ENCODE results near the gene RUNX1.

The RUNX1 gene

DNA sequence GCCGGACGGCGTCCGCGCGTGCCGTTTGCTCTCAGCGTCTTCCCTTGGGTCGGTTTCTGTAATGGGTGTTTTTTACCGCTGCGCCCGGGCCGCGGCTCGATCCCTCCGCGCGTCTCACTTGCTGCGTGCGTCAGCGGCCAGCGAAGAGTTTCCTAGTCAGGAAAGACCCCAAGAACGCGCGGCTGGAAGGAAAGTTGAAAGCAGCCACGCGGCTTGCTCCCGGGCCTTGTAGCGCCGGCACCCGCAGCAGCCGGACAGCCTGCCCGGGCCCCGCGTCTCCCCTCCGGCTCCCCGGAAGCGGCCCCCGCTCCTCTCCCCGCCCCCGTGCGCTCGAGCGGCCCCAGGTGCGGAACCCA lies 159.8 kb downstream of the RUNX1 start:
- TF ChIP-seq ZFX (IDR thresholded peaks at IDR 0.05) = peak; percentile 62
- TF ChIP-seq, protein P1, sequence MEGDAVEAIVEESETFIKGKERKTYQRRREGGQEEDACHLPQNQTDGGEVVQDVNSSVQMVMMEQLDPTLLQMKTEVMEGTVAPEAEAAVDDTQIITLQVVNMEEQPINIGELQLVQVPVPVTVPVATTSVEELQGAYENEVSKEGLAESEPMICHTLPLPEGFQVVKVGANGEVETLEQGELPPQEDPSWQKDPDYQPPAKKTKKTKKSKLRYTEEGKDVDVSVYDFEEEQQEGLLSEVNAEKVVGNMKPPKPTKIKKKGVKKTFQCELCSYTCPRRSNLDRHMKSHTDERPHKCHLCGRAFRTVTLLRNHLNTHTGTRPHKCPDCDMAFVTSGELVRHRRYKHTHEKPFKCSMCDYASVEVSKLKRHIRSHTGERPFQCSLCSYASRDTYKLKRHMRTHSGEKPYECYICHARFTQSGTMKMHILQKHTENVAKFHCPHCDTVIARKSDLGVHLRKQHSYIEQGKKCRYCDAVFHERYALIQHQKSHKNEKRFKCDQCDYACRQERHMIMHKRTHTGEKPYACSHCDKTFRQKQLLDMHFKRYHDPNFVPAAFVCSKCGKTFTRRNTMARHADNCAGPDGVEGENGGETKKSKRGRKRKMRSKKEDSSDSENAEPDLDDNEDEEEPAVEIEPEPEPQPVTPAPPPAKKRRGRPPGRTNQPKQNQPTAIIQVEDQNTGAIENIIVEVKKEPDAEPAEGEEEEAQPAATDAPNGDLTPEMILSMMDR (conservative IDR thresholded peaks at IDR 0.05) = no peak
- H3K27ac ChIP-seq = peak overlapping the region; percentile 59

- H3K27ac ChIP-seq = peak overlapping the region; percentile 59
- TF ChIP-seq, protein P1 (conservative IDR thresholded peaks at IDR 0.05) = no peak
- TF ChIP-seq ZFX (IDR thresholded peaks at IDR 0.05) = peak; percentile 88
Measured at GRCh38 chr21:34888569-34889319, 160.4 kb downstream of the RUNX1 start.

GRCh38 chr21:34887725-34888568 lies 161.2 kb downstream of the RUNX1 start:
- peak overlapping the region; percentile 59 for H3K27ac ChIP-seq
- TF ChIP-seq, protein P1 (conservative IDR thresholded peaks at IDR 0.05) = no peak
- TF ChIP-seq ZFX (IDR thresholded peaks at IDR 0.05) = no peak

DNA sequence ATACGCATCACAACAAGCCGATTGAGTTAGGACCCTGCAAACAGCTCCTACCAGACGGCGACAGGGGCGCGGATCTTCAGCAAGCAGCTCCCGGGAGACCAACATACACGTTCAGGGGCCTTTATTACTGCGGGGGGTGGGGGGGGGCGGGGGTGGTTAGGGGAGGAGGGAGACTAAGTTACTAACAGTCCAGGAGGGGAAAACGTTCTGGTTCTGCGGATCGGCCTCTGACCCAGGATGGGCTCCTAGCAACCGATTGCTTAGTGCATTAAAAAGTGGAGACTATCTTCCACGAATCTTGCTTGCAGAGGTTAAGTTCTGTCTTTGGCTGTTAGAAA lies 162.0 kb downstream of the RUNX1 start:
- TF ChIP-seq, protein P1 (conservative IDR thresholded peaks at IDR 0.05) = no peak
- no peak for TF ChIP-seq ZFX (IDR thresholded peaks at IDR 0.05)
- H3K27ac ChIP-seq = no peak overlapping the region

DNA sequence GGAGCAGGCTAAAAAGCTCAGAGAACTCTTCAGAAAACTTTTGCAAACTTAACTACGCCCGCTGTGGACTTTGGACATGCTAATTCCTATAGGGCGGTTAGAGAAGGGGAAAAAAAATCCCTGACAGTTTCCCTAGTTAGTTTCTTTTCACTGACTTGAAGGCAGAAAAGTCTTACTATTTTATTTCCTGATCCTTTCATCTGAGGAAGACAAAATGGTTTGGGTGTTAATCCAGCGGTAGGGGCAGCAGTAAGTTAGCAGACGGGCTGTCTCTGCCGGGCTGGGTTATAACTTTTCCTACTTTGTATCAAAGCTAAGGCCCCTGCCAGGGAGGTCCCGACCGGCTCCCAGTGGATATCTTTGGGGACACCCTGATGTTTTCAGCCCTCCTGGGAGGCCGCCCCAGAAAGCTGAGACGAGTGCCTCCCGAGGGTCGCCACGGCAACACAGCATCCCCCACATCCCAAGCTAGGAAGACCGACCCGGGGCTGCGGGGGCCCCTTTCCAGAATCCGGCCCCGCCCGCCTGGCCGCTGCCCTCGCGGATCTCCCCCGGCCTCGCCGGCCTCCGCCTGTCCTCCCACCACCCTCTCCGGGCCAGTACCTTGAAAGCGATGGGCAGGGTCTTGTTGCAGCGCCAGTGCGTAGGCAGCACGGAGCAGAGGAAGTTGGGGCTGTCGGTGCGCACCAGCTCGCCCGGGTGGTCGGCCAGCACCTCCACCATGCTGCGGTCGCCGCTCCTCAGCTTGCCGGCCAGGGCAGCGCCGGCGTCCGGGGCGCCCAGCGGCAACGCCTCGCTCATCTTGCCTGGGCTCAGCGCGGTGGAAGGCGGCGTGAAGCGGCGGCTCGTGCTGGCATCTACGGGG lies 162.6 kb downstream of the RUNX1 start:
- no peak for TF ChIP-seq ZFX (IDR thresholded peaks at IDR 0.05)
- TF ChIP-seq, protein P1 (conservative IDR thresholded peaks at IDR 0.05) = no peak
- H3K27ac ChIP-seq = no peak overlapping the region

GRCh38 chr21:34885626-34886239 lies 163.4 kb downstream of the RUNX1 start:
- H3K27ac ChIP-seq = no peak overlapping the region
- TF ChIP-seq, protein P1 (conservative IDR thresholded peaks at IDR 0.05) = no peak
- TF ChIP-seq ZFX (IDR thresholded peaks at IDR 0.05) = no peak

Data from C4-2B (cell line).